Measurements from ENCODE around the gene GALK2.
A peak's percentile ranks its signal among the peaks of the same experiment; 100 is the strongest.

The GALK2 gene

GRCh38 chr15:49169880-49170597 lies at the start of gene GALK2:
Gene GALK2, plus strand, starts transcription at chr15:49170247. Its CDS starts 76 bp downstream, at chr15:49170323.
- peak; percentile 82 for DNase-seq (ENCODE audit: low spot score)

GRCh38 chr15:49120832-49121231 lies 49.2 kb upstream of the GALK2 start:
- DNase-seq (ENCODE audit: low spot score), result no peak

GRCh38 chr15:49121901-49122300 lies 48.1 kb upstream of the GALK2 start:
- DNase-seq (ENCODE audit: low spot score), result no peak

GRCh38 chr15:49122541-49123062 lies 47.4 kb upstream of the GALK2 start:
- DNase-seq (ENCODE audit: low spot score), result no peak

- DNase-seq (ENCODE audit: low spot score), result no peak
These were observed 45.7 kb upstream of the GALK2 start for GRCh38 chr15:49124371-49124770.

- DNase-seq (ENCODE audit: low spot score), result no peak
These were observed 38.6 kb upstream of the GALK2 start for GRCh38 chr15:49131403-49131802.

- no peak for DNase-seq (ENCODE audit: low spot score)
These were observed 35.2 kb upstream of the GALK2 start for GRCh38 chr15:49134683-49135341.

GRCh38 chr15:49135342-49135857 lies 34.6 kb upstream of the GALK2 start:
- no peak for DNase-seq (ENCODE audit: low spot score)

GRCh38 chr15:49135911-49136310 lies 34.1 kb upstream of the GALK2 start:
- DNase-seq (ENCODE audit: low spot score), result no peak

GRCh38 chr15:49137861-49138260 lies 32.2 kb upstream of the GALK2 start:
- no peak for DNase-seq (ENCODE audit: low spot score)

- peak; percentile 20 for DNase-seq (ENCODE audit: low spot score)
These were observed 24.1 kb upstream of the GALK2 start for GRCh38 chr15:49145651-49146609.

- DNase-seq (ENCODE audit: low spot score), result no peak
These were observed 21.7 kb upstream of the GALK2 start for GRCh38 chr15:49148298-49148697.

- no peak for DNase-seq (ENCODE audit: low spot score)
These were observed 21.3 kb upstream of the GALK2 start for GRCh38 chr15:49148727-49149126.

- DNase-seq (ENCODE audit: low spot score), result no peak
These were observed 18.2 kb upstream of the GALK2 start for GRCh38 chr15:49151831-49152230.

GRCh38 chr15:49152552-49153312 lies 17.3 kb upstream of the GALK2 start:
- no peak for DNase-seq (ENCODE audit: low spot score)

GRCh38 chr15:49154359-49154758 lies 15.7 kb upstream of the GALK2 start:
- no peak for DNase-seq (ENCODE audit: low spot score)

- DNase-seq (ENCODE audit: low spot score), result no peak
These were observed 15.3 kb upstream of the GALK2 start for GRCh38 chr15:49154799-49155109.

GRCh38 chr15:49155110-49155833 lies 14.8 kb upstream of the GALK2 start, which contains the start of gene COPS2:
Gene COPS2, minus strand, starts transcription at chr15:49155599. Its CDS starts 21 bp downstream, at chr15:49155578.
- DNase-seq (ENCODE audit: low spot score), result peak; percentile 58

GRCh38 chr15:49155834-49156627 lies 14.0 kb upstream of the GALK2 start:
- DNase-seq (ENCODE audit: low spot score), result no peak

GRCh38 chr15:49163678-49164077 lies 6.4 kb upstream of the GALK2 start:
- DNase-seq (ENCODE audit: low spot score), result no peak

All from HuH-7 (cell line).